OCI-LY3 (cell line): ENCODE measurements around the gene COTL1.

Experiments used
- CTCF ChIP-seq: fragments of 200-600, 300-600 bp; sonication (generic); IDR thresholded peaks from 2 replicates; pipeline ENCODE4 v1.5.1; 2014; ENCODE audit warnings: antibody characterized with exemption, low read length, low read depth
- EZH2phosphoT487 ChIP-seq: fragments of 200-600 bp; shearing (Covaris generic); IDR thresholded peaks from 2 replicates; pipeline ENCODE4 v1.6.1; 2018; ENCODE audit warnings: antibody characterized with exemption, mixed run types, low read depth

GRCh38 chr16:84563786-84564420 lies 54.0 kb downstream of the COTL1 start:
- no peak for TF ChIP-seq CTCF
- no peak for TF ChIP-seq EZH2phosphoT487
